Chondrocyte (in vitro differentiated cells): ENCODE measurements around the gene MCF2L2. TPM values are rescaled to one million over a fixed set of nuclear protein-coding genes. Genes with fewer than 3 reads are reported as not detected.

ENCODE experiments used
- DNase-seq: peaks from one replicate; pipeline ENCODE4 v3.0.0; 2021; ENCODE audit warnings: mixed read lengths, low spot score
- H3K27ac Mint-ChIP-seq: one replicate; pipeline ENCODE4 v1.8.0; 2021; ENCODE audit warnings: mild to moderate bottlenecking, moderate library complexity, mixed read lengths; ENCODE audit not compliant: unreplicated experiment
- H3K27me3 Mint-ChIP-seq: 2 replicates; pipeline ENCODE4 v1.8.0; 2021; ENCODE audit warnings: low read depth, mixed read lengths
- H3K36me3 Mint-ChIP-seq: 2 replicates; pipeline ENCODE4 v1.8.0; 2021; ENCODE audit warnings: low read depth, mixed read lengths
- H3K4me1 Mint-ChIP-seq: 2 replicates; pipeline ENCODE4 v1.8.0; 2021; ENCODE audit warnings: low read depth, mild to moderate bottlenecking, mixed read lengths
- H3K4me3 Mint-ChIP-seq: one replicate; pipeline ENCODE4 v1.8.0; 2021; ENCODE audit warnings: mild to moderate bottlenecking, moderate library complexity, mixed read lengths; ENCODE audit not compliant: unreplicated experiment
- H3K9me3 Mint-ChIP-seq: 2 replicates; pipeline ENCODE4 v1.8.0; 2021; ENCODE audit warnings: low read depth, mixed read lengths
- CTCF ChIP-seq: fragments of 200-600 bp; sonication (generic); IDR thresholded peaks from 2 replicates; pipeline ENCODE4 v1.5.0; 2021; ENCODE audit warnings: antibody characterized with exemption, mild to moderate bottlenecking, moderate library complexity
- total RNA-seq: library from RNA; stranded (reverse); gene quantifications from 3 replicates; pipeline ENCODE4 v1.2.1, GENCODE V29; 2021

The MCF2L2 gene
- total RNA-seq, 1 donor from 2014 or later: 2.6 TPM

- H3K36me3 Mint-ChIP-seq: no peaks in the 10 kb centered on the region
These were observed 173.1 kb downstream of the MCF2L2 start for GRCh38 chr3:183255348-183255730.

GRCh38 chr3:183254487-183255347, 173.7 kb downstream of the MCF2L2 start:
- peak overlapping the region; percentile 71 for H3K27ac Mint-ChIP-seq
- no peak for TF ChIP-seq CTCF
- H3K4me1 Mint-ChIP-seq: peaks cover 40% of the 10 kb centered on the region
- no peaks in the 10 kb centered on the region for H3K9me3 Mint-ChIP-seq
- H3K4me3 Mint-ChIP-seq: peak overlapping the region; percentile 77
- no peak for DNase-seq
- no peaks in the 10 kb centered on the region for H3K27me3 Mint-ChIP-seq
- no peaks in the 10 kb centered on the region for H3K36me3 Mint-ChIP-seq

More at GRCh38 chr3:183255348-183255730, 173.1 kb downstream of the MCF2L2 start:
- H3K27ac Mint-ChIP-seq: peak overlapping the region; percentile 71
- H3K9me3 Mint-ChIP-seq: no peaks in the 10 kb centered on the region
- TF ChIP-seq CTCF: no peak
- no peak for DNase-seq
- H3K4me1 Mint-ChIP-seq: peaks cover 42% of the 10 kb centered on the region
- H3K27me3 Mint-ChIP-seq: no peaks in the 10 kb centered on the region
- peak overlapping the region; percentile 77 for H3K4me3 Mint-ChIP-seq

- peak overlapping the region; percentile 90 for H3K27ac Mint-ChIP-seq
- peak overlapping the region; percentile 82 for H3K4me3 Mint-ChIP-seq
- no peaks in the 10 kb centered on the region for H3K27me3 Mint-ChIP-seq
- no peaks in the 10 kb centered on the region for H3K9me3 Mint-ChIP-seq
- peaks cover 31% of the 10 kb centered on the region for H3K4me1 Mint-ChIP-seq
- peak; percentile 47 for TF ChIP-seq CTCF
- DNase-seq: no peak
- H3K36me3 Mint-ChIP-seq: no peaks in the 10 kb centered on the region
These were observed 174.6 kb downstream of the MCF2L2 start for GRCh38 chr3:183253528-183254486.

DNA sequence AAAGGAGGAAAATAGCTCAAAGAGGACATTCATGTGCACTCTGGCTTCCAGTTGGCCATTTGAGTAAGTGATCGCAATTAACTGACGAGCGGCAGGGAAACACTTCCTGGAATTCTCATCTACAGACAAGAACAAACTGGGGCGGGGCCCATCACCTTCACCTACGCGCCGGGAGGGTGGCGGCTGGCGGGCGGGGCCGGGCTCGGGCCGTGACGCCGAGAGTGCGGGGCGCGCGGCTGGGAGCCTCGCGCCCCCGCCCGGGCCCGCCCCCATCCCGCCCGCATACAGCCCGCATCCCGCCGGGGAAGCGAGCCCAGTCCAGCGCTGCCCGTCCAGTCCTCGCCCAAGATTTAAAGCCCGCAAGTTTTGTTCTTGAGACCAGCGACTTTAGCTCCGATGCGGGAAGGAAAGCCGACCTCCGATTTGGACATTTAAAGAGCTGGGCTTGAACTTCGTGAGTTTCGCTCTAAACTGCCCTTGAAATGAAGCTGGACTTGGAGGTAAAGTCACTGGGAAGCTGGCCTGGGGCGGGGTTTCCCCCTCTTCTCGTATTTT, 175.4 kb downstream of the MCF2L2 start, which contains the start of gene B3GNT5:
TSS of gene B3GNT5 (plus strand) at position 281 of the 555 bp plus-strand sequence. CDS start 16,546 bp downstream, outside the sequence.
- Mint-ChIP-seq H3K4me1 (peaks cover 29% of the 10 kb centered on the region), H3K27ac (peak within 1 kb of the TSS; percentile 90), H3K9me3 (no peaks in the 10 kb centered on the region), H3K36me3 (no peaks in the 10 kb centered on the region), H3K27me3 (no peaks in the 10 kb centered on the region), H3K4me3 (peak within 1 kb of the TSS; percentile 82)
- DNase-seq: no peak
- peak; percentile 2 for TF ChIP-seq CTCF
